Measurements from ENCODE around the gene NTM.

Gene NTM

DNA sequence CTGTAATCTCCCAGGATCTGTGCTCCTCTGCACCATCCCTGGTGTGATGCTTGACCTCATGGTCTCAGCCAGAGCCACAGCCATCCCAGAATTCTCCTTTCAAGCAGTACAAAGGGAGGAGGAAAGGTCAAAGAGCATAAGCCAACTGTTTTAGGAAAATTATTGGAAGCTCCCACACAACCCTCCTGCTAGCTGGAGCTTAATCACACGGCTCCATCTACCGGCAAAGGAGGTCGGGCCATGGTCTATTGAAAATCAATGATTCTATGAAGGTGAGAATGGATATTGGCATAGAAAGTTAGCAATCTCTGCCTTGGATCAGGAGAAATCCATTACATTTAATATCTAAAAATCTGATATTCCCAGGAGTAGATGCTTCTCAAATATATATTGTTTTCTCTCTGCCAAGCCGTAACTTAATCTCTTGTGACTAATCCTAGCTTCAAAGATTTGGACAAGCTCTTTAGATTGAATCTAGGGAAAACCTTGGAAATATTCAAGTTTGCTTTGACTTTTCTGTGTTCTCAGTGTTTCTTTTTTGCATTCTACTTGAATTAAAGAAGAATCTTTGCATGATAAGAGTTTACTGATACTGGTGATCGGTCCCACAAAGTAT, 259.6 kb downstream of the NTM start:
- no peak overlapping the region for H3K4me3 ChIP-seq (replicated peaks in 1 of 2; ENCODE audit: low read depth in 2 of 2, low read length in 2 of 2)
- no peak for TF ChIP-seq CTCF (IDR thresholded peaks at IDR 0.05; ENCODE audit: low read depth, low read length)
- DNase-seq (ENCODE audit: low read depth in 2 of 2): no peak

DNA sequence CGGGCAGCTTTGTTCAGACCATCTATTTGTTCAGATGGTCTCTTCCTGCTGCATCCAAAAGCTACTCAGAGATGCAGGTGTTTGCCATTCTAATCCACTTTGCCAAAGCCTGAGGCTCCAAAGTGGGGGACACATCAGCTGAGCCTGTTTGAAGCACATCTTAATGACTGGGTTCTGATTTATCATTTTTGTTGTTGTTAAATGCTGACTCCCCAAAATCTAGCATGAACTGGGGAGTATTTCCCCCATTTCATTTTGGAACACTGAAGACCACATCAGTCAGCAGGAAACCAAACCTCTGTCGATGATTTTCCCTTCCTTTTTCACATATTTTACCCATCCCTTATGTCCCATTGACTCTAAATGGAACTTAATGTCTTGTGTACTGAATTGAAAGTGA, 262.6 kb downstream of the NTM start:
- no peak overlapping the region for H3K4me3 ChIP-seq (replicated peaks in 1 of 2; ENCODE audit: low read depth in 2 of 2, low read length in 2 of 2)
- DNase-seq (ENCODE audit: low read depth in 2 of 2): no peak
- TF ChIP-seq CTCF (IDR thresholded peaks at IDR 0.05; ENCODE audit: low read depth, low read length): no peak

- no peak for TF ChIP-seq CTCF (IDR thresholded peaks at IDR 0.05; ENCODE audit: low read depth, low read length)
- DNase-seq (ENCODE audit: low read depth in 2 of 2): no peak
- H3K4me3 ChIP-seq (replicated peaks in 1 of 2; ENCODE audit: low read depth in 2 of 2, low read length in 2 of 2): no peak overlapping the region
These were observed 263.7 kb downstream of the NTM start for GRCh38 chr11:131633921-131634715.

- TF ChIP-seq CTCF (IDR thresholded peaks at IDR 0.05; ENCODE audit: low read depth, low read length): no peak
These were observed 267.2 kb downstream of the NTM start for GRCh38 chr11:131637469-131638175.

DNA sequence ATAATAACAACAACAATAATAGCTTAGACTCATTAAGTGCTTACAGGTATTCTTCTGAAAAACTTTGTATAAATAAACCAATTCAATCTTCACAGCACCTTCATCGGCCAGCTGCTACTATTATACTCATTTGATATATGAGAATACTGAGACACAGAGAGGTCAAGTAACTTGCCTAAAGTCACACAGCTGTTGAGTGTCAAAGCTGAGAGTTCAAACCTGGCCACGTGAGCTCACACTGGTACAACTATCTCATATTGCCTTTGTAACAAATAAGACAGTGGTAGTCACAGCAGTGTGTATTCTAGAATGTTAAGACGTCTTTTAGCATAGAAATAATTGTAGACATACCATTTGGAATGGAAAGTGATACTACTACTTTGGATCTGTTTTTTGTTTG, 268.5 kb downstream of the NTM start:
- no peak for DNase-seq (ENCODE audit: low read depth in 2 of 2)
- H3K4me3 ChIP-seq (replicated peaks in 1 of 2; ENCODE audit: low read depth in 2 of 2, low read length in 2 of 2): no peak overlapping the region
- TF ChIP-seq CTCF (IDR thresholded peaks at IDR 0.05; ENCODE audit: low read depth, low read length): no peak

More at GRCh38 chr11:131637469-131638175, 267.2 kb downstream of the NTM start:
- no peak overlapping the region for H3K4me3 ChIP-seq (replicated peaks in 1 of 2; ENCODE audit: low read depth in 2 of 2, low read length in 2 of 2)
- no peak for DNase-seq (ENCODE audit: low read depth in 2 of 2)

DNA sequence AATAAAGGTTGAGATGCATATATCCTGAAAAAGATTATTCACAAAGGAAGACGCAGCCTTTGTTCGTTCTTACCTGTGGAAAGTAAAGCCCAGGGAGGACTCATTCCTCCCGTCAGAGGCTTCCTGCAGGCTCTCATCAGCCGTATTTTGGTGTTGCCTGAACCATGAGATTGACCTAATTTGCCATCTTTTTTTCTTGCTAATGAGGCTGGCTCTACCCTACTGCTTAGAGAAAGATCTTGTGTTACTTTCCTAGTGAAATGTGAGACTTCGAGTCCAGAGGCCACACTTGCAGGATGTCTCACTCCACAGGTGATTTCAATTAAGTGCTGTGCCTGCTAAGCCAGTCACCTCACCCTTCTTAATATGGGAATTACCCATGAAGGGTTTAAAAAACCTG, 269.9 kb downstream of the NTM start:
- no peak overlapping the region for H3K4me3 ChIP-seq (replicated peaks in 1 of 2; ENCODE audit: low read depth in 2 of 2, low read length in 2 of 2)
- no peak for DNase-seq (ENCODE audit: low read depth in 2 of 2)
- no peak for TF ChIP-seq CTCF (IDR thresholded peaks at IDR 0.05; ENCODE audit: low read depth, low read length)
